ENCODE measurements around the gene ARFGAP2.

ARFGAP2 gene

DNA sequence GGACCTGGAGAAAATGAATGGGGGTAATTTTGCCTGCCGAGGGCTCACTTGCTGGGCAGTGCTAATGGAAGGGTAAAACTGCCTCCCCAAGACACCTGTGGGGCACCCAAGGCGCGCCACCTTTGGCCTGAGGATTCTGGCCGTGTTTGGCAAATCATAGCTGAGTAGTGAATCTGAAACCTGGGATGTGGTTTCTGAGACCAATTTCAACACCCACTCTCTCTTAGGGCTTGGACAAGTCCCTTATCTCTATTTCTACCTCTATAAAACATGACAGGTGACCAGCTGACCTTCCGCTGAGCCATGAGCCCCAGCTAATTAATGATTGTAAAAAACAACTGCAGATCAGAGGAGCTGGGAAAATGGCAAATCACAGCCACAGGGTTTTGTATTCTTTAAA lies 11.0 kb upstream of the ARFGAP2 start:
- no peak for DNase-seq (ENCODE audit: low read depth in 2 of 2)

DNA sequence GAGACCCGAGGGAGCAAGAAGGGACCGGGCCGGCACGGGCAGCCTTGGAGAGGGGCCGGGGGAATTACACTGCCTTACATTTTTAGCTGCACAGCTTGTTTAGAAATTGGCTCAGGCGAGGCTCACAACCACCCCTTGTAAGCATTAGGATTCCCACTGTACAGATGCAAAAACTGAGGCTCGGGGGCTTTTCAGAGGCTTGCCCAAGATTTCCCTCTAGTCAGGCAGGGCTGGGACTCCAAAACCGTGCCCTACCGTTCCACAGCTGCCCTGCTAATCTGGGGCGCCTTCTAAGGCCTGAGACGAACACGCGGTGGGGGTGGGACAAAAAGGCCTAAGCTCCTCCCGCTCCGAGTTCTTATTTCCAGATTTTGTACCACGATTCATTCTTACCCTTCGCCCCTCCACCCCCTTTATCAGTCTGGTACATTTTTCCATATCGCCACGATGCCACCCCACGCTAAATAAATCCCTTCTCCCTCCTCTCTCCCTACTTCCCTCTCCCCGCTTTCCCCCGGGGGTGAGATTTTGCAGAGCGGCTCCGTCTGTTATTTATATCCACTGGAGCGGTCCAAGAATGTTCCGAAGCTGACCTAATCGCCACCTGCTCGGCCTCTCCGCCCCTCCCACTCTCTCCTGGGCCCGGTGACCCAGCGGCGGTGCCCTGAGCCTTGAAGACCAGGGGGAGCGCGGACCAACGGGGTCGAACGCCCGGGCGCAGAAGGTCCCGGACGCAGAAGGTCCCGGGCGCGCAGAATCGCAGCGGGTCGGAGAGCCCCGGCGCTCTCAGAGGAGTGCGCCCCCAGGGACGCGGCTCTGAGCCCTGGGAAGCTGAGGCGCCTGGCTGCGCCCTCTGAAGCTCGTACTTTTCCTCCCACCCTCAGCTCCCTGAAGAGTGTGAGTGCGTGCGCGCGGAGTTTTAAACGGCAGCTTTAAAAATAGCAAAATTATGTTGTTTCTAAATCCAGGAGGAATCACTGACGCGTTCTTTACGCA lies 10.3 kb upstream of the ARFGAP2 start:
- peak in 1 of 2 donors; percentile 45 for DNase-seq (ENCODE audit: low read depth in 2 of 2)

DNA sequence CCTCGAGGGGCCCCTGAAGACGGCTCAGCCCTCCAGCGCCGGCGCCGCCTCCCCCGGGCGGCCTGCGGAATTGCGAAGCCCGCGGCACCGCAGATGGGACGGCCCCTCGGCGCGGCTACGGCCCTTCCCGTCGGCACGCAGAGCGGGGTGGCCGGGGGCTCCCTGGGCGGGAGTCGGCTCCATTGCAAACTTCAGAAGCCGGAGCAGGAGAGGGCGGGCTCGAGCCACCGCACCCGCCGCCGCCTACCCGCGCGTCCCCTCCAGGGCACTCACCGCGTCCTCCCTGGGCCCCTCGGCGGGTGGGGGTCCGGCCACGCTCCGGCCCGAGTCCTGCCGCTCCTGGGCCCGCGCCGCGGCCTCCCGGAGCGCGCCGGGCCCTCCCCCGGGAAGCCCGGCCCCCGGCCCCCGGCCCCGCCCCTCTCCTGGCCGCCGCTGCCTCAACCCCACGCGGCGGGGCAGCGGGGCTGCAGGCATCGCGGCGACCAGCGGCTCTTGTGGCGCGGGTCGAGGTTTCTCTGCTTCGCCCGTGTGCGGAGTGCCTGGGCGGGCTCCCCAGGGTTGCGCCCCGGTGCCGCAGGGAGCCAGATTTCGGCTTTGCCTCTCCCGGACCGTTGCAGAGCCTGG lies 9.5 kb upstream of the ARFGAP2 start, which contains the start of gene PACSIN3:
Gene PACSIN3 (minus strand): TSS at position 359 of the 624 bp plus-strand sequence. CDS start 3,707 bp downstream, outside the sequence.
- no peak for DNase-seq (ENCODE audit: low read depth in 2 of 2)

DNA sequence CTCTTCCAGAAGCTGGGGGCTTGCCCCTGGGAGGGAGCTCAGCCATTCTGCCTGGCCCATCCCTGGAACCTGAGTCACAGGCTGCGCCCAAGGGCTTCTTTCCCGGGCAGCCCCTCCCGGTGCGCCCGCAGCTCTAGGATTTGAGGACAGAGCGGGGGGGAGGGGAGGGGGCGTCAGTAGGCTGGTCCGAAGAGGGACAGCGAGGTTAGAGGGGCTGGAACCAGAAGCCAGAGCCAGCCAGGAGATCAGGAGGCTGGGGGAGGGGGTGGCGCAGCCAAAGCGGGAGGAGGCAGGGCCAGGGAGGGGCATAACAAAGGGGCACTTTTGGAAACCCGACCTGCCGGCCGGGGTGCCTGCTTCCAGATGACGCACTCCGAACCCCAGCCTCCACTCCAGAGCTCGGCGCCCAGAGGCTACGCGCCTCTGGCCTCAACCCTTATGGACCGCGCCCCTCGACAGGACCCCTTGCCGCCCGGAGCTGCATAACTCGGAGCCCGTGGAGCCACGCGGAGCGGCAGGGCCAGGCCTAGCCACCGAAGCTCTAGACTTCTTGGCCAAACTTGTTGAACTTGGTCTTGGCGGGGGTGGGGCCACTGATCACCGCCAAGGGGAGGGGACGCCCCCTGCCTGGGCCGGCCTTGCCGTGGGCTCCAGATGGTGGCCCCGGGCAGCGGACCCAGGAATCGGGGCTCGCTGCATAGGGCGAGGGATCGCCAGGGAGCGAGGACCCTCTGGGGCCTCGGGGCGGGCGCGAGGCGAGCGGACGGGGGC lies 8.8 kb upstream of the ARFGAP2 start:
- no peak for DNase-seq (ENCODE audit: low read depth in 2 of 2)

DNA sequence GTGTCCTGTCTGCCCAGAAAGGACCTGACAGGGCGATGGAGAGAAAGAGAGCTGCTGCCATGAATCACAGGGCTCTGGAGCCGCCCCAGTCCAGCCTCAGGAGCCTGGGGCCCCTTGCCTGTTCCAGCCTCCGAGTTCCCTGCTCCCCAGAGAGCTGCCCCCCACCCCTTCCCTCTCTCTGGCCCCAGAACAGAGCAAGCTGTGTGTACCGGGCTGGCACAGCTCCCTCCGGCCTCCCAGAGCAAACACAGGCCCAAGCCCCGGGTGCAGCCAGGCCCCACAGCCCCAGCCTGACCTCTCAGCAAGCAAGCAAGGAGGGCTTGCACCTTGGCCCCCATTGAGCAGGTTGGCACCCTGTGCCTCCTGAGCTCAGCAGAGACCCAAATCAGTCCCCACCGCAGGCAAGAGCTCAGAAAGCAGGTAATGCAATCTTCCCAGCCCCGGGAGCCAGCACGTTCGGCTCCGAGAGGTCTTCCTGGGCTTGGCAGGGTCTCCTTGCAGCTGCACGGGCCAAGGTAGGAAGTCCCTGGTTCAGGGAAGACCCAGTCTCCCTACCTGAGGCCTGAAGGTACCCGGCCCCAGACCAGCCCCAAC lies 8.1 kb upstream of the ARFGAP2 start:
- DNase-seq (ENCODE audit: low read depth in 2 of 2), result no peak

DNA sequence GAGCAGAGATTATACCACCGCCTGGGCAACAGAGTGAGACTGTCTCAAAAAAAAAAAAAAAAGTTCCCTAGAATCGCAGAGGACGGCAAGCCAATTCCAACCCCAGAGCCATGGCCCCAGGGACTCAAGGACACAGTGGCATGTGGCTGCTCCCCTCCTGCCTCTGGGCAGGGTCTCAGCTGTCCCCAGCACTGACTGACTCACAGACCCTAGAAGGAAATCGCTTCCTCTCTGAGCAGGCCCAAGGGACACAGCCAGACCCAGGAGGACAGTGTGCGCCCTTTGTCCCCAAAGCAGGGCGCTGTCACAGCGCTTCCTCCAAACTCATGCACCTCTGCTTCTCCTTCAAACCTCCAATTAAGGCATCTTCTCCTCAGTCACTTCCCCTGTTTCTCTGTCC lies 7.3 kb upstream of the ARFGAP2 start:
- no peak for DNase-seq (ENCODE audit: low read depth in 2 of 2)

DNA sequence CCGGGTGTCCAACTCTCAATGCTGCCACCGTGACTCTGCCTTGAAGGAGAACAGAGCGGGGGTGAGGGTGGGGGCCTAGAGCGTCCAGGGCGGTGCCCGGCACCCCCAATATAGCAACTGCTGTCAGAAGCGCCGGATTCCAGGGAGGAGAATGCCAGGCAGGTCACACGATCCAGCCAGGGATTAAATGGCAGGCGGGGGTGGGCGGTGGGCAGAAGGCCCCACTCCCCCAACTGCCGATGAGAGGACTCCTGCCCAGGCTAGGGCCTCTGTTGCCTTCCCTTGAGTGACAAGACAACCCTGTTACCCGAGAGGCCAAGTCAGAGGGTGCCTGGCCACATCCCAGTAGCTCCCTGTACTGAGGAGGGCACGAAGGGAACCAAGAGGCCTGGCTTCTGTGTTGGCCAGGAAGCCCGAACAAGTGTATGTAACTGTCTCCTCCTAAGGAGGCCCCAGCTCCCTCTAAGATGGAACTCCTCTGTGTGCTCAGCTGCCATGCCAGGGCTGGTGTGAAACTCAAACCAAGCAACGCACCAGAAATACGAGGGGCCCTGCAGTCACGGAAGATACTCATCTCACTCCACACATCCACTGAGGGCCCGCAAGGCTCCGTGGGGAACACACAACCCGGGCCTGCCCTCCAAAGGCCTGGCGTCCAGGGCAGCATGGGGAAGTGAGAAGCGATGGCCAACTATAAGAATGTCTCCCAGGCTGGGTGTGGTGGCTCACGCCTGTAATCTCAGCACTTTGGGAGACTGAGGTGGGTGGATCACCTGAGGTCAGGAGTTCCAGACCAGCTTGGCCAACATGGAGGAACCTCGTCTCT lies 6.6 kb upstream of the ARFGAP2 start:
- DNase-seq (ENCODE audit: low read depth in 2 of 2), result no peak

DNA sequence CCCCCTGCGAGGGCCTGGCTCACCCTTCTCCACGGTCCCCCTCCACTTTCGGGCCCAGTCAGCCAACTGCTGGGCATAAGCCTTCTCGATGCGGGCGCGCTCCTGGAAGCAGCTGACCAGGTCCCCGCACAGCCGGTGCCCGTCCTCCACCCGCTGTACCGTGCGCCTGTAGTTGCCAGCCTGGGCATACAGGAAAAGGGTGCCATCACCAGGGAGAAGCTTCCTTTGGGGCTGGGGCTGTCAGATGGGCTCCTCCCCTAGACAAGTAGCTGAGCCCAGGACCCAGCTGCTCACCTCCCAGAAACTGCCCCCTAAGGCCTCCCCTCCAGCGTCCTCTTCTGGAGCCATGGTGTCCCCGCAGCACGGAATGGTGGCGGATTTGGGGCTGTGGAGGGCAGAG lies 5.7 kb upstream of the ARFGAP2 start:
- no peak for DNase-seq (ENCODE audit: low read depth in 2 of 2)

DNA sequence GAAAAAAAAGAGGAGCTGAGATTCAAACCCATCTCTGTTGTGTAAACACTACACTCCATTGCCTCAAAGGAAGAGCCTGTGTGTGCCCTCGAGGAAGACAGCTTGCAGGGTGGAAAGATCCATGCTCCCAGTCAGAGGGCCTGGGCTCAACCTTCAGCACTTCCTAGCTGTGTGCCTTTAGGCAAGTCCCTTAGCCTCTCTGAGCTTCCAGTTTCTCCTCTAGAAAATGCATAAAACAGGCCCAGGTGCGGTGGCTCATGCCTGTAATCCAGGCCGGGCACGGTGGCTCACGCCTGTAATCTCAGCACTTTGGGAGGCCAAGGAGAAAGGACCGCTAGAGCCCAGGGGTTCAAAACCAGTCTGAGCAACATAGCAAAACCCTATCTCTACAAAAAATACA lies 4.6 kb upstream of the ARFGAP2 start:
- DNase-seq (ENCODE audit: low read depth in 2 of 2), result no peak

DNA sequence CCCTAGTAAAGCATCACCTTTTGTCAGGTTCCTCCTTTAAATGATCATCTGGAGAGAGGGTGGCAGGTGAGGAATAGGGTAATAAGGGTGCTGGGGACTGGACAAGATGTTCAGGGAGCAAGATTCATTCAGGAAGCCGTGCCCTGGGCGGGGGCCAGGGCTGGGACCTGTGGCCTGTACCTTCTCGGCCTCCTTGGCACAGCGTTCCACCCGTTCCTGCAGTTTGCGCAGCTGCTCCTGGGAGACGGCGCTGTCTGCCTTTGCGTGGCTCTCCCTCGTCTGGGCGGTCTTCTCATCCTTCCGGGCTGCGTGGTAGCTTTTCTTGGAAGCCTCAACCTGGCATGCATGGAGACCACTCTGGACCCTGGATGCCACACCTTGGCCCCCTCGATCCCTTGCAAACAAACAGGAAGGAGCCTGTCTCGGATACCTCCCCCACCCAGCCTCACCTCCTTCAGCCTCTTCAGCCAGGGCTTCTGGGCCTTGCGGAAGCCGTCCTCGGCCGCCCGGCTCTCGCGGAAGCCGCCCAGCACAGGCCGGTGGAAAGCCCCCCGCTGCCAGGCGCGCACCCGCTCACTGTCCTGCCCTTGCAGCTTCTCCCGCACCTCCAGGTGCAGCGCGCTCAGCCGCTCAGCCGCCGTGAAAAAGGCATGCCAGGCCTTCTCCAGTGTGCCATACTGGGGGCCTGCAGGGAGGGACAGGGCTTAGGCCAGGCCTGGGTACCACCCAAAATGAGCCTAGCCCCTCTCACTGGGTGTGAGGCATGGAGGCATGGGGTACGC lies 3.5 kb upstream of the ARFGAP2 start:
- DNase-seq (ENCODE audit: low read depth in 2 of 2), result no peak

DNA sequence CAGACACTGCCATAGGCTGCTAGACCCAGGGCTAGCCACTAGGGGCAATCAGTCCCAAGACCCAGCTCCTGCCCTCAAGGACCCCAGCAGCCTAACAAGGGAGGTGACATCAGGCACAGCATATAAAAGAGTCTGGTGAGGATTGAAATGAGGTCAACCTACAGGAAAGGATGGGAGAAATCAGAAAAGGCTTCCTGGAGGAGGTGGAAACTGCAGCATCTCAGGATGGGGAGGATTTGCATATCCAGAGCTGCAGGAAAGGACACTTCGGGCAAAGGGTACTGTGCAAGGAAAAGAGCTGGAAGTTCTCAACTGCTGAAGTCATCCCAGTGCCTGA lies 2.9 kb upstream of the ARFGAP2 start:
- no peak for DNase-seq (ENCODE audit: low read depth in 2 of 2)

DNA sequence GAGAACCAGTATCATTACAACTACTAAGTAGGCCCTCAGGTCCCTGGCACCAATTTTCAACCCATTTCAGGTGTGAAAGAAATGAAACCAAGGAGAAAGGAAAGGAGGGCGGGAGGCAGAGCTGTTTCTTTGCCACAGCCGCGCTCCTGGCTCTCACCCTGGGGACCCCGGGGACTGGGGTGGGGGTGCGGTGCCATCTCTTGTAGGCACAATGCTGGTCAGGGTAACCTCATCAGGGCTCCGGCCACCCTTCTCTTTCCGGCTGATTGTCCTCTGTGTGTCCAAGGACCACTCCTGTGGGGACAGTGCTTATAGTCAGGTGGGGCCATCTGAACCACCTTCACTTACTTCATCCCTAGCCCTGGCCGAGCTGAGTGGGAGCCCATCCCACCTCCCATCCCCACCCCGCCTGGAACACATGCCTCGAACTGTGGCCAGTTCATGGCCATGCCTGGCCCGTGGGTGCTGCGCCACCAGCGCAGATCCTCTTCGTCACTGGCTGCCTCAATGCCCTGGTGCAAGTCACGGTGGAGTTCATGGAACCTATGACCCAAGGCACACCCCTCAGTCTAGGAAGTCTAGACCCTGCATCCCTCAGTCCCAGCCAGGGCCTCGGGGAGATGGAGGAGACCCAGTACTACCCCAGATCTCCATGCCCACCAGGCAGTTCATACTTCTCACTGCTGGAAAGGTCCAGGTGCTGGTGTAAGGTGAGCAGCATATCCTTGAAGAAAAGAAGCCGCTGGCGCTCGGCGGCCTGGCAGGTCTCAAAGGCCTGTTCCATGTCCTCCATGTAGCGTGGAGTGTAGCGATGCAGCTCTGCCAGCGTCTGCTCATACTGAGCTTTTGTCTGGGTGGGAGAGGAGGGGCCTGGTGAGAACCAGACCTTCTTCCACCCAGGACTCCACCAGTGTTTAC lies 2.3 kb upstream of the ARFGAP2 start:
- no peak for DNase-seq (ENCODE audit: low read depth in 2 of 2)

DNA sequence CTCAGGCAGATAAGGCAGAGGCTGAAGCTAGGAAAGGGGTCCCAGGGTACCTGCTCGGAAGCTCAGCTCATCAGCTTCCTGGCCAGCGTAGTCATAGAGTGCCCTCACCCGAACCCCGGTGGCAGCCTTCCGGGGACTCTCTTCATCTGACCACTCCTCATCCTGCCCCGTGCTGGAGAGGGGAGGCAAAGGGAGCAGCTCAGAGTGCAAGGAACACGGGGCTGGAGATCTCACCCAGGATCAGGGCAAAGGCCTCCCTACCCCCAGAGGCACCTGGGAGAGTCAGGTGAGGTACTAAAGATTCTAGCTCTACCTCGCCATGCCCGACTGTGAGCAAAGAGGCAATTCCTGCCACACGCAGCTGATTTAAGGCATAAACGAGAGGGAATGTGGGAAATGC lies 1.6 kb upstream of the ARFGAP2 start:
- no peak for DNase-seq (ENCODE audit: low read depth in 2 of 2)

DNA sequence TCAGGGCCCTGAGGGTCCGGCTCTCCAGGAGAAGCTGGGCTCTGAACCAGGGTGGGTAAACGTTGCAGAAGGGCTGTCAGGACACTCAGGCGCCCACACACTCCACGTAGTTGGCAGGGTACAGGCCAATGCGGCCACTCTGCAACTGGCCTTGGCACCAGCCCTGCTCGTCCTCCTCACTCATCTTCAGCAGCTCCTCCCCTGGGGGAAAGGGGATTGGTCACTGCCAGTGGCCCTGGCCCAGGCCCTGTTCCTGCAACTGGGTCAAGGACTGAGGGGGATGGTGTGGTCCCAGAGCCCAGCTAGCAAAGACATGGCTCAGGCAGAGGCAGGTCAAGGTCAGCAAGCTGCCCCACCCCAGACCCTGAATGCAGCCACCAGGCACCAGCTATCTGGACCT lies 1.2 kb upstream of the ARFGAP2 start:
- no peak for DNase-seq (ENCODE audit: low read depth in 2 of 2)

DNA sequence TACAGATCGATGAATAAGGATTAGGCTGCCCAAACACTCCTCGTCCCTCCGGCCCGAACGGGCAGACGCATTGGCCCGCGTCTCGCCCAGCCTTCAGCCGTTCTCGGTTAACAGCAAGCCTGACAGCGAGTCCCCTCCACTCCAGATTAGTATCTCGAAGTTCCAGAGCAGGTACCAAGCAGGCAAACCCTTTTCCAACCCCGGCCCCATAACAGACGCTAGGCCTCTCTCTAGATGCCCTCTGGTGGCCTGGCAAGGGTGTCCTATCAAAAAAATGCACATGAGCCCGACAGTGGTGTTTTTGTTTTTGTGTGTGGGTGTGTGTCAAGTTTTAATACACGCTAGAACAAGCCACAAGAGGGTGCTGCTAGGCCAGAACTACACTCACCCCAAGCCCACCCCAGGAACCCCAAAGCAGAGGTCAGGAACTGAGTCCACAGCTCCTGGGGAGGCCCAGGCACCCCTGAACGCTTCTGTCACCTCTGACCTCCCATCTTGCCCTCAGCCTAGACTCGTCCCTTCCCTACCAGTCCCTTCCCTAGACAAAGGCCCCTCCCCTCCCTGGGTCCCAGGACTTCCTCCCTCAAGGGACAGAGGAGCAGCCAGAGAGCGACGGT lies 658 bp upstream of the ARFGAP2 start:
- DNase-seq (ENCODE audit: low read depth in 2 of 2), result peak; percentile 60 to 64

DNA sequence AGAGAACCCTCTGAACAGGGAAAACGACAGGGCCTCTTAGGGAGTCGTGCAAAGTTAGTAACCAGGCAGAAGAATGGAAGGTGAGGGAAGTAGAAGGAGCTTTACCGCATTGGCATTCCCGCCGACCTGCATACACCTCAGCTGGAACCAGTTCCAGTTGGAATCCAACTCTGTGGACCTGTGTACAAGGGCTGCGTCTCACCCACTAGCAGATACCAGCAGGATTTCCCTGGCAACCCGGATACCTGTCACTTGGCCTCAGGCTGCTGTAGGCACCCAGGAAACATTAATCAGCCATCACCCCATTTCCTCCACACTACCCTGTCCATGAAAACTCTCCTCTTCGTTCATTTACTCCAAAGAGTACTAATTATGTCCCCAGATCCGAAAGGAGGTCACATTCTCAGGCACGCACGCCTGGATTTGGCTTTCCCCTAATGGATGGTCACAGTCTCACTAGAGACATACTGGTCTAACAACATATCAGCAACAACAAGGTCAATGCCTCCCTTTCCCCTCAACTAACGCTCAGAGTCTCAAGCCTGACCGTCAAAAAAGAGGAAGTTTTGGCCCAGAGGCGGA lies 842 bp downstream of the ARFGAP2 start:
- no peak for DNase-seq (ENCODE audit: low read depth in 2 of 2)

DNA sequence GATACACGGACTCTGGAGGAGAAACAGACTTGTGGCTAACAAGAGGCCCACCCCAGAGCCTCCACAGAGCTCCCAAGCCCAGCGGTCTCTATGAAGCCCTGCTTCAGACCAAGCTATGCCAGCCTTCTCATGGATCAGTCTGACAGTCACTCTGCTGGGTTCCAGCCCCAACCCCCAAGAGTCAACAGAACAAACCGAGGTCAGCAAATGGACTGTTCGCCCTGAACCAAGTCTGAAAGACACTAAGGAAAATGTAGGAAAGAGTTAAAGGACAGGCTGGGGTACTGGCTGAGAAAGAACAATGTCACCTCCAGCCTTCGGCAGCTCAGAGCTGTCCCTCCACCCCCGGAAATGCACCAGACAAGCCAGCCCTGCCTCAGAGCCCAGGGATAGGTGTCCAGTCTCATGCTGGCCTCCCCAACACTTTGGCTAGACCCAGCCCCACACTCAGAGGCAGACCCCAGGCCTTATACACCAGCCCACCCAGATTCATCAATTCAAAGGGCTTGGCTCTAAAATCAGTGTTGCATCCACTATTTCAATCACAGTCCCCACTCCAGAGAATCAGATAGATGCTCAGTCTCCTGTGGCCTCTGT lies 3.8 kb downstream of the ARFGAP2 start:
- no peak for DNase-seq (ENCODE audit: low read depth in 2 of 2)

DNA sequence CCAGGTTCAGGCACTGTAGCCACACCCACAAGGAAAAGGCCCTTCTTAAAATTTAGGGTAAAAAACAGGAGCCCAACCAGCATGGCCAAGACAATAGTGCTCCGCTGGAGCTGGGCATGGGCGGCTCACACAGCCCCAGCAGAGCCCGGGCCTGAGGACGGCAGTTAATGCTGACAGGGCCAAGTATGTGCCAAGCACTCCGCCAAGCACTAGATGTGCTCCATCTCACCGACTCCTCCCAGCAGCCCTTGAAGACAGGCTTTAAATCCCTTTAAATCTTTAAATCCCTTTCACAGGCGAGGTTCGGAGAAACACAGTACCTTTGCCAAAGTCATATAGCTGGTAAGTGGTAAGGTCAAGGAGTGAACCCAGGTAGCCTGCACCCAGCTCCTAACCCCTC lies 4.8 kb downstream of the ARFGAP2 start:
- no peak for DNase-seq (ENCODE audit: low read depth in 2 of 2)

Measured in stimulated activated CD4-positive, alpha-beta T cell treated with anti-CD3 and anti-CD28 coated beads, Interleukin-15, amount 100 ng/mL, for 48 hours (primary cell).